Cardiac fibroblast (primary cell): Measurements from ENCODE around the gene DAZAP1.

Source experiments
- DNase-seq, 2 donors: peaks; one replicate each; pipeline versions ENCODE4 v3.0.0 to v3.0.0-alpha.2; 2010; ENCODE audit warnings: low read depth in 2 of 2
- H3K4me3 ChIP-seq, 2 donors: replicated peaks in 1 of 2; 1 replicate in 1 of 2; 2 replicates in 1 of 2; pipeline ENCODE4 v1.5.1; 2011; ENCODE audit warnings: low read depth in 2 of 2, low read length in 2 of 2, mild to moderate bottlenecking in 2 of 2, moderate library complexity in 1 of 2
- CTCF ChIP-seq: IDR thresholded peaks from one replicate; pipeline ENCODE4 v1.5.1; 2011; ENCODE audit warnings: low read depth, mild to moderate bottlenecking, low read length, inconsistent platforms

The DAZAP1 gene

GRCh38 chr19:1395194-1396018, 12.0 kb upstream of the DAZAP1 start:
- TF ChIP-seq CTCF, result no peak
- no peak for DNase-seq
- H3K4me3 ChIP-seq, result no peak overlapping the region

GRCh38 chr19:1396019-1396767, 11.2 kb upstream of the DAZAP1 start:
- H3K4me3 ChIP-seq, result no peak overlapping the region
- no peak for DNase-seq

GRCh38 chr19:1396768-1397679, 10.4 kb upstream of the DAZAP1 start:
- DNase-seq, result no peak
- H3K4me3 ChIP-seq, result no peak overlapping the region
- no peak for TF ChIP-seq CTCF

More at GRCh38 chr19:1396019-1396767, 11.2 kb upstream of the DAZAP1 start:
- TF ChIP-seq CTCF, result no peak

- no peak for TF ChIP-seq CTCF
- H3K4me3 ChIP-seq, result no peak overlapping the region
Measured at GRCh38 chr19:1397838-1398237, 9.5 kb upstream of the DAZAP1 start.

GRCh38 chr19:1399079-1399478, 8.3 kb upstream of the DAZAP1 start:
- no peak for DNase-seq
- no peak for TF ChIP-seq CTCF
- no peak overlapping the region for H3K4me3 ChIP-seq

More at GRCh38 chr19:1397838-1398237, 9.5 kb upstream of the DAZAP1 start:
- DNase-seq, result no peak

- DNase-seq, result no peak
- H3K4me3 ChIP-seq, result no peak overlapping the region
Measured at GRCh38 chr19:1399745-1400144, 7.6 kb upstream of the DAZAP1 start.

More at GRCh38 chr19:1399745-1400144, 7.6 kb upstream of the DAZAP1 start:
- TF ChIP-seq CTCF, result no peak
